Putamen (tissue), 1 donor: ENCODE data around the gene SNCAIP.
A peak's percentile ranks its signal among the peaks of the same experiment; 100 is the strongest.

Source experiments
- DNase-seq: peaks from one replicate; pipeline ENCODE4 v3.0.0-alpha.2; 2016; ENCODE audit warnings: low spot score

SNCAIP gene

DNA sequence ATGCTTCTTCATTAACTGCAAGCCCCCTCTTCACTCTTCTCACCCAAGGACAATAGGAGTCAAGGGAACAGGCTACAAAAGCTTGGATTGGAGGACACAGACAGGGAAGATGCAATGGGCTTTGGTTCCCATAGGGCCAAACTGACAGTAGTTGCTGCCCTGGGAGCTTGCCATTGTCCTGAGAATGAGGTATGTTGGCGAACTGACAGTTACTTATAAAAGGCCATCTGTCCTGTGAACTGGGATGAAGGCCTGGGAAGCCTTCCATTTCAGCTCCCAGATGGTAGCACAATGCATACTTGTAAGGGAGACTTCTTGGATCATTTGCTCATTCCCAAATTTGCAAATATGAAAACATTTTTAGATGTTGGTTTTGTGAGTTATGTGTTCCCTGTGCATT lies 88.9 kb downstream of the SNCAIP start:
- DNase-seq = no peak

DNA sequence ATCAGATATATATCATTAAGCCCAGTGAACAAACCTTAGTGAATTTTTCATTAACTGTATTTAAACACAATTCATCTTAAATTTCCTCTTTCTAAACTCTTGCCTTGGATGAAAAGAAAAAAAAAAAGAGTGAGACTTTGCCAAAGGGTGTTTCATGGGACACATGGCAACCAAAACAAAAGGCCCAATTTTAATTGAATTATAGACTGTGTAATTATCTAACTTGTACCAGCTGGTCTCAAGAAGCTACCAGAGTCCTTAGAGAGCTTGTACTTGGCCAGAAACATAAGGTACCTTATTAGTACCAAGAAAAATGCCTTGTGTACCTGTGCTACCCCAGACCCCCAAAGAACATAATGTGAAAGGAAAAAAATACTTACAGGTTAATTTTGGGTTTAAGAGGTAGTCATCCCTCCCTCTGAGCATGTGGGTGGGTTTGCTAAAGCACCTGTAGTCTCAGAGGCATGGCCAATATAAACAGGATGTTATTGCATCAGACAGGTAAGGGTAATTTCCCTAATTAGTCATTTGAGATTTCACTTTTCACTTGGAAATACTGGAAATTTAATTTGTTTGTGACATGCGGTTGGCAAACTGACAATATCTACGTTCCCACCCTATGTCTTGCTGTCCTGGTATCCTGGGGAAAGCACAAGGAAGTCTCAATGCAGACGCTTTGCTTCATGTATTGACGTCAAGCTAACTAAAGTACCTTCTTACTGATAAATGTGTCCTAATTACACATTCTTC lies 90.1 kb downstream of the SNCAIP start:
- DNase-seq = no peak

GRCh38 chr5:122402955-122403685 lies 91.1 kb downstream of the SNCAIP start:
- no peak for DNase-seq

- DNase-seq = no peak
These were observed 92.0 kb downstream of the SNCAIP start for GRCh38 chr5:122404018-122404417.

DNA sequence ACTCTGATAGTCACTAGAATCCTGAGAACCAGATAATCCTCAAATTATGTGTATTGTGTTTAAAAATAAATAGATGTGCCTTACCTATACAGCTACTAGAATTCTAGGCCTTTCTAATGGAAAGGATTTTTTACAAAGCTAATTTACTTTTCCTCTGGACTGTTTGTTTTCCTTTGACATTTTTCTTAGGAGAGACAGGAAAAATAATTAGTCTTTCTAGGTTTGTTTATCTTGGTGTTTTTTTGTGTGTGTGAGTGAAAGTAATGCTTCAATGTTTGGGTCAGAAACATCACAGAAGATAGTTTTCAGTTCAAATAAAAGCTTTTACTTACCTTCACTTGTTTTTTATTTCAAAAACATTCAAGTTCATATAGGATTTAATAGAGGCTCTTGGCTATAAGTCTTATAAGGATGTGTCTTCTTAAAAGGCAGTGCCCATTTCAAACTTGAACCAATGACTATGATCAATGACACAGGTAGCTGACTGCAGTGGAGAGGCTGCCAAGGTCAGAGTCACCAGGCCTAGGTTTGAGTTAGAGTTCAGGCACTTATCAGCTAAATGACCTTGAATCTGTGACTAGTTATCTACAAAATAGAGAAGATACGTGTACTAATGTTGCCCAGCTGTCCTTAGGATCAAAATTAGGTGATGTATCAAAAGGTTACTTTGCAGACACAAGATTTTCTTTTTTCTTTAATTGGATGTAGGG lies 92.8 kb downstream of the SNCAIP start:
- no peak for DNase-seq

- DNase-seq = no peak
These were observed 93.7 kb downstream of the SNCAIP start for GRCh38 chr5:122405751-122406150.

- no peak for DNase-seq
These were observed 94.1 kb downstream of the SNCAIP start for GRCh38 chr5:122406181-122406580.

- DNase-seq = no peak
These were observed 96.7 kb downstream of the SNCAIP start for GRCh38 chr5:122408592-122409224.

GRCh38 chr5:122412966-122413365 lies 100.9 kb downstream of the SNCAIP start:
- DNase-seq = no peak

DNA sequence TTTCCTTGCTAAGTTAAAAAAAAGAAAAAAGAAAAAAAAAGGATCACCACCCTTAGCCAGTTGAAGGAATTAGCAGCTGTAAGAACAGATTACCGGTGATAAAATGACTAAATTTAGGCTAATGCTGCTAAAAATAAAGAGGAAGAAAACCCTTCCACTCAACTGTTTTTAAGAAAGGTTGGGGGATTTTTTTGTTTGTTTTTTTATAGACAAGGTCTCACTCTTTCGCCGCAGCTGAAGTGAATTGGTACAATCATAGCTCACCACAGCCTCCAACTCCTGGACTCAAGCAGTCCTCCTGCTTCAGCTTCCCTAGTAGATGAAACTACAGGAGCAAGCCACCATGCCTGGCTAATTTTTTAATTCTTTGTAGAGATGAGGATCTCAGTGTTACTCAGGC lies 101.7 kb downstream of the SNCAIP start:
- DNase-seq = no peak

DNA sequence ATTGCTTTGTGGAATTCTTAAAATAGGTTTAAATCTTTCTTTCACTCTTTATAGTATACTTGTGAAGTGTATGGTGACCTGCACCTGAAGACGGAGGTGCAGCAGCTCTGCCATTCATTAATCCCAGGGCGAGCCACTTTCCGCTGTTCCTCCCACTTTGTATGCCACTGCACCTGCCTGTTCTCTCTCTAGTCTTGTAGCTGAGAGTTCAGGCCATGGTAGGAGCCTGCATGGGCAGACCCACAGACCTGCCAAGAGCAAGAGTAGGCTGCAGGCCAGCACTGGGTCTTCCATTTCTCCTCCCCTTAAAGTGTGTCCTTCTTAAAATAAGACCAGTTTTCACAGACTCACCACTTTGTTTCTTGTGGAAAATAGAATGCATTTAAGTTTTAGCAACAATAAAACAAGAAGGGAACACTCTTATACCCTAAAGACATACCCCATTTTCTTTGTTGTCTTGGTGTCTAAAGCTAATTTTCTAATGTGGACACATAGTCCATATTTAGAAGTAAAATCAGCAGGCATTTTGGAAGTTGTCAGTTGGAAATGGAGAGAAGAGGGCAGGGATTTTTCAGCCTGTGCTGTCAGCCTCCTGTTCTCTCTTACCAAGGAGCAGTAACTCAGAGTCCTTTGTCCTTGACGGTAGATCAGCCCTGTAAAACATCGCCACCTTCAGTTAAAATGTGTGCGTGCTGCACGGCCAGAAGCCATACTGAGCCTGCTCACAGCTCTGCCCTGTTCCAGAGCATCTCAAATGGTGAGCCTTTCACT lies 103.2 kb downstream of the SNCAIP start:
- DNase-seq = peak; percentile 45

DNA sequence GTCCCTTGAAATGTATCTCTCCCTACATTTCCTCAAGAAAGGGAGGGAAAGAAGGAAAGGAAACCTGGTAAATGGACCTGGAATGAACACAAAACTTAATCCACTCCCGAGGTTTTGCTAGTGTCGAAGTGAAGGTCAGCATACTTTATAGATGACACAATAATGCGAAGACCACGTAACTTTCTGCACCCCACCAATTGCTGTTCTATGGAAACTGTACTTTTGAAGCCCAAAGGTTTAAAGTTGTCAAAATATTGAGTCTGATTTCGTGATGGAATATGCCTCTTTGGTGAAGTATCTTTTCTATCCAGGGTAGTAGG lies 103.7 kb downstream of the SNCAIP start:
- no peak for DNase-seq

DNA sequence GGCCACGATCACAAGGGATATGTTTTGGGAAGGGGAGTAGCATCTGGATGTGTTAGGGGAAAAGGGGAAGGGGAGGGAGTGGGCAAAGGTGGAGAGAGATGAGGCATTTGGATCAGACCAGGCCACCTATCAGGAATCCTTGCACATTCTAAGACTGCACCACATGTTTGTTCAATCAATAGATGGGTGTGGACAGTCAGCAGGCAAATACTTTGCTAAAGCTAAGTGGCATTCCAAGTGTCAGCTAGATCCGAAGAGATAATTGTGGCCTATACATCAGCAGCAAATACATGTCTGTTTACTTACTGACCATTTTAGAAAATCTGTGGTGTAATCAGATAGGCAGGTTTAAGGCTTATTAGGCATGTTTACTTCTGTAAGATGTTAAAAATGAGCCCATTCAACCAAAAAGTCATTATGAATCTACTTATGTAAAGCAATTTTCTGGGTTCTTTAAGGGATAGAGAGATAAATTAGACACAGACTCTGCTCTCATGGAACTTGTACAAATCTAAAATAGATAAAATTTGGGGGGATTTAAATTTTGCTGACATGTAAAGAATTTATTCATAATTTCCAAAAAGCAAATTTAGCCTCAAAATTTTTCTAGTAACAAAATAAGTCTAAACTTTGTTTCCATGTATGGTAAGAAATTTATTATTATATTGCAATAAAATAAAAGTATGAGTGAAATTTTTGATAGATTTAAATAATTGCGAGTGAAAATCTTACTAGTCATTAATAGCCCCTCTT lies 107.3 kb downstream of the SNCAIP start:
- no peak for DNase-seq

DNA sequence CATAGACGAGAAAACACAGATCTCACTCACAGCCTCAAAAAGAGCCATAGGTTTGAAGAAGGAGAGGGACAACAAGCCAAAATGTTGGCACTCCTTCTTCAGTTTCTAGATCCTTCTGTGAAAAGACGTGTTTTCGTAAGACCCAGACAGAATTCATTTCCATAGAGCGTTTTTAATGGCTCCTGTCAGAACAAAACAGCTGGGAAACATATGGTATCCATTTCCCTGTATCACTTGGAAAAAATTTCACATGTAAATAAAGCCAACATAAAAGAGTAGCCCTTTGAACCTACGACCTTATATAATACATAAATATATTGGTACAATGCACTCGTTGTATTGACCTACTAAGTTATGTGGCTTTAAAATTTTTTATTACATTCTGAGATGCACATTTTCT lies 108.1 kb downstream of the SNCAIP start:
- DNase-seq = no peak

DNA sequence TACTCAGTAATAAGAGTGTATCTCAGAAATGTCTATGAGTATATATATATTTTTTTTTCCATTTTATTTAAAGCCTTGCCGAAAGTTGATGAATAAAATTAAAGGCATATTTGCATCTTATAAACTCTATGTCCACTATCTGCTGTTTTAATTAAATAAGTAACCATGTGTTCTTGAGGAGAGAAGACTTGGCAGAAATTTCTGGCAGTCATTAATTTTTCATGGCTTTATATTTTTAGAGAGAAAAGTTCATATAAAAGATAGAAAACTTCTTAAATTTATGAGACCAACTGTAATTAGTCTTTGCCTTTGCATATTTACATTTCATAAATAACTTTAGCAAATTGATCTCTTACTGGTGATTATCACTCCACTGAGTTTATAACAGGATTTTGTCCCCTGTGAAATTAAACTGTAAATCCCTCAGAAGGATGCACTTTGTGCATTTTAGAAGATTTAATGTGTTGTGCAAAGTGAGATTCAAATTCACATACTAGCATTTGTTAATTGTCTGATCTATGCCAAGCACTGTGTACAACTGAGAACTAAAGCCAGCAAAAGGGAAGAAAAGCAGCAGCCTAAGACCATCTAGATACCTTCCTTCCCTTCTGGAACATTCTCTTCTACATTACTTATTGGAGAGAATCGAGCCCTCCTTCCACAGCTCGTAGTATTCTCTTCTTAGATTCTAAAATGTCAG lies 108.7 kb downstream of the SNCAIP start:
- no peak for DNase-seq

DNA sequence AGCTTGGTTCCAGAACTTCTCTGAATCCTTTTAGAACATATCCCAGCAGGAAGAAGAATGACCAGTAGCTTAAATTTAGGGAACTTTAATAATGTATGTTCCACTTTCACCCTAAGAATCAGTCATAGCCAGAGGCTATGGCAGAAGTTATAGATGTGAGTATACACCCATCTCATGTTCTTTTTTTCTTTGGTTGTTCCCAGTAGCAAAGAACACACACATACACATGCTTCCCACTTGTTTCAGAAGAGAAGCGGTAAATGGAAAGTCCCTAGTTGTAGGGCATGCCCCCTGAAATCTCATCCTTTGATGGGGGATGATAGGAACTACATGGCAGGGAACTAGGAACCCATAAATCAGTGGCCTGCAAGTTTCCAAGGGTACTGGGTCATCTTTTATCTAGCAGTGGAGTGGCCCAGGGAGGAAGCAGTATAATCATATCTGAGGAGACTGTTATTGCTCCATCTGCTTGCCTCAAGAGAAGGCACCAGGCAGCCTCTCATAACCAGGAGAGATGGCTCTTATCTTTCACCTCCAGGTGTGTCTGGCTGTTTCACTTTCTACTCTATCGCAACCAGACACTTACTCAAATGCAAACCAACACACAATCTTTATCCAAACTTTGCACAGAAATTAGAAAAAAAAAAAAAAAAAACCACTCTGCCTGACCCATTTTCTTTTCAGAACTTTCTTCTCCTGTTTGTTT lies 109.5 kb downstream of the SNCAIP start:
- no peak for DNase-seq

- no peak for DNase-seq
These were observed 111.2 kb downstream of the SNCAIP start for GRCh38 chr5:122423221-122423620.

DNA sequence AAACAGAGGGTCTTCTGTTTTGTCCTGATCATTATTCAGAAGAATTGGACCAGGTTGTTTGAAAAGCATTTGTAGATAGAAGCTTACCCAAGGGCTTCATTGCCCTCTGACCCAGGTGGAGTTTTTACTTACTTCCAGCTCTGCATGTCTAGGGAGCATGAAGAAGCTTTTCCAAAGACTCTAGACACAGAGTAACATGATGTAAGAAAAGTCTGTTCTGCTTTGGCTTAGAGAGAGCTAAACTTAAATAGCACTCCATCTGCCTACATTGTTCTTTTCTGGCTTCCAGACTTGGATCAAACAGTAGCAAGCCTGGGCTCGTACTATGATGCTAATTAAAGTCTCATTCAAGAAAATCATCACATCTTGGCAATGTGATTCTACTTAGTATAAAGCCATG lies 112.1 kb downstream of the SNCAIP start:
- peak; percentile 40 for DNase-seq

GRCh38 chr5:122426301-122426700 lies 114.3 kb downstream of the SNCAIP start:
- DNase-seq = no peak

GRCh38 chr5:122427621-122428020 lies 115.6 kb downstream of the SNCAIP start:
- DNase-seq = no peak
